Stimulated activated CD4-positive, alpha-beta T cell treated with anti-CD3 and anti-CD28 coated beads, Interleukin-15, amount 100 ng/mL, for 24 hours (primary cell): ENCODE results near the gene CDC123.
A peak's percentile ranks its signal among the peaks of the same experiment; 100 is the strongest.
"Not testable (repeated sequence)": the region's sequence is repeated elsewhere in the genome, so short reads cannot be mapped to it uniquely, and the experiment has no call there.

Source experiments
- DNase-seq: peaks from one replicate; pipeline ENCODE4 v3.0.0-alpha.2; 2020

The CDC123 gene

DNA sequence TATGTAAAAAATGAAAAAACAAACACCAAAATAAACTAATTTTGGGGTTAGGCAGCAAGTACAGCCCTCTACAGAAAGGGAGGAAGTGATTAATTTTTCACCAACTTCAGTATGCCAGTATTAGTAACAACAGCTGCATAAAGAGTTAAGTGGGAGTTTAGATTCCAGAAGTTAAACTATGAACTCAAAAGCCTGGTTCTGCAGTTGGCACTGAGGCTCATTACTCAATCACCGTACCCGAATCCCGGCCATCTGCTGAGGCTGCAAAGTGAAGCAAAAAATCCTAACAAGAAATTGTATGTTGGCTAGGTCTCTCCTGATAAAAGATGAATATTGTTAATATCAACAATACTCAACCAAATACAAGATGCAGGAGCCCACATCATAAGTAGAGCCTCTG, 4.3 kb upstream of the CDC123 start:
- no peak for DNase-seq

DNA sequence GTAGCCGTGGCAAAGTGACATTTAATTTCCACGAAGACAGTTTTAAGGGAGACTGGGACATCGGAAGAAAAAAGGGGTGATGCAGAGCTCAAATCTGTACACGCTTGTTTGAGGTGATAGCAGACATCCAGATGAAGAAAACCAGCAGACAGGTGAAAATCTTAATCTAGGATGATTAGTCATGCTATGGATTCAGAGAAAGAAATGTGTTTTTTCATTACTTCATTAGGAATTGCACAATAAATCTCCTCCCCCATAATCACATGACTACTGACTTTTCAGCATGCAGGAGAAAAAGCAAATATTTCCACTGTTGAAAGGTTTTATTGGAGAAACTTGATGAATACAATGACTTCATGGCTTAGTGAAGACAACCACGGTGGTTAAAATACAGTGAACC, 2.8 kb upstream of the CDC123 start:
- no peak for DNase-seq

DNA sequence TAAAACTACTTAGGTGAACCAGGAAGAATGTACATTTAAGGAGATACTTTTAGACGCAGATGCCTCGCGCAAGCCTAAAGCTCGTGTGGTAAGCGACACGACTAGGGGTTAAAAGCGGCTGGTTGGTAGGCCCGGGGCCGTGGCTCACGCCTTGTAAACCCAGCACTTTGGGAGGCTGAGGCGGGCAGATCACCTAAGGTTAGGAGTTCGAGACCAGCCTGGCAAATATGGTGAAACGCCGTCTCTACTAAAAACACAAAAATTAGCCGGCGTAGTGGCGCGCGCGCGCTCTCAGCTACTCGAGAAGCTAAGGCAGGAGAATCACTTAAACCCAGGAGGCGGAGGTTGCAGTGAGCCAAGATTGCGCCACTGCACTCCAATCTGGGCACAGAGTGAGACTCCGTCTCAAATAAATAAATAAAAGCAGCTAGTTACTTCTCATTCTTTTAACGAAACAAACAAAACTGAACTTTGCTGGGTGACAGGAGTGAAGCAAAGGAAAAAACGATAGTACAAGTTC, 1.2 kb upstream of the CDC123 start:
- peak; percentile 48 for DNase-seq

- no peak for DNase-seq
Observed at GRCh38 chr10:12195281-12195602, 746 bp upstream of the CDC123 start.

DNA sequence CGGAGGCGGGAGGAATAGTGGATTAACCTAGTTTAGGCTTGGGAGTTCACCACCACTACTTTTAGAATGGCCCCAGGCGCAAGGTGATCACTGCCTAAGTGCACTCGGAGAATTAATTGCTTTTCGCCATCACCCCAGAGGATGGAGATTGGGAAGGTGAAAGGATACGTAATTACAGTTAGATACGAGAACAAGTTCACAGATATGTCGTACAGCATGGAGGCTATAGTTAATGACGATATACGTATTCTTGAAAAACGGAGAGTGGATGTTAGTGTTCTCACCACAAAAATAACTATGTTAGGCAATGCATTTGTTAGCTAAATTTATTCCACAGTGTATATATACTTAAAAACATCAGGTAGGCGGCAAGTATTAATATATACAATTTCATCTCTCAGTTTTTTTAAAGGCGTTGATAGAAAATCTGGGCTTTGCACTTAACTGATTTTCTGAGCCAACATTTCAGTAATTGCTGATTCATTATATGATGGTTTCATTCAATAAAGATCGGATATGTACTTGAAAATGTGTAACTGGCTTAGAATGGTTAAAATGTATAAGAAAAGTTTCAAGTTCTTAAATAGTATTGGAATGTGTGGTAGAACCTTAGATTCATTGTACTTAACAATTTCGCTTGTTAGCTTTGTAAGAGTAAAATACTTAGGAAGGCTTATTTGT, 683 bp downstream of the CDC123 start:
- DNase-seq: no peak

GRCh38 chr10:12198156-12198555, 2.2 kb downstream of the CDC123 start:
- DNase-seq: no peak

DNA sequence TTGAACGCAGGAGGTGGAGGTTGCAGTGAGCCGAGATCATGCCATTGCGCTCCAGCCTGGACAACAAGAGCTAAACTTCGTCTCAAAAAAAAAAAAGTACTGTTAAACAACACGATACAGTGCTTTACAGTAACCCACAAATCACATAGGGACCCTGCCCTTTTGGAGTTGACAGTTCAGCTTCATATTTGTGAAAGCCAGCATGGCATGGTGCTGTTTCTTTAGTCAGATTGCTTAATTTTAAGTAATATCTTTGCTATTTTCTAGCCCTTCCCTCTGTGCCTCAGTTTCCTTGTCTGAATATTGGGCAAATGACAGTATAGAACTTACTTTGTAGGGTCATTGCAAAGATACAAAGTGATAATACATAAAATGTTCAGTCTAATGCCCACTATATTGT, 4.9 kb downstream of the CDC123 start:
- DNase-seq: no peak

GRCh38 chr10:12201543-12201942, 5.6 kb downstream of the CDC123 start:
- peak; percentile 12 for DNase-seq

DNA sequence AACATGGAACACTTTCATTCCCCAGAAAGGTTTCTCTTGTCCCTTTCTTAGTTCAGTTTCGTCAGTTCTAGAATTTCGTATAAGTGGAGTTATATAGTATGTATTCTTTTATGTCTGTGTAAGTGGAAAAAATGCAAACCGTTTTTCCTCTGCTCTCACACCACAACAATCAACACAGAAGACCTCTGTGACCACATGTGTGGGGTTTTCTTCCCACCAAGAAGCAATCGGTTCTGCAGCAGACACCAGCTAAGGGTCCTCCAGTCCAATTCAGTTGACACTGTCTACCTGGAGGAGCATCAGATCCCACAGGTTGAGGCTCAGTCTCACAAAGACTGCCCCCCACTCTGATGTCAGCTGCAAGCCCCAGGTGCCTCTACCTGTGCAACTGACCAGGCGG, 6.2 kb downstream of the CDC123 start:
- no peak for DNase-seq

DNA sequence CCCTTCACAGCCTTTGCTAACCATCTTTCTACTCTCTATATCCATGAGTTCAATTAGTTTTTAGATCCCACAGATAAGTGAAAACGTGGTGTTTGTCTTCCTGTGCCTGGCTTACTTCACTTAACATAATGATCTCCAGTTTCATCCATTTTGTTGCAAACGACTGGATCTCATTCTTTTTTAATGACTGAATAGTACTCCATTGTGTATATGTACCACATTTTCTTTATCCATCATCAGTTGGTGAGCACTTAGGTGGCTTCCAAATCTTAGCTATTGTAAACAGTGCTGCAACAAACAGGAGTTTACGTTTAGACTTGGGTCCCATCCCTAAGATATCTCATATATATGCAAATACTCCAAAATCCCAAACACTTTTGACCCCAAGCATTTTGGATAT, 9.1 kb downstream of the CDC123 start:
- DNase-seq: no peak

DNA sequence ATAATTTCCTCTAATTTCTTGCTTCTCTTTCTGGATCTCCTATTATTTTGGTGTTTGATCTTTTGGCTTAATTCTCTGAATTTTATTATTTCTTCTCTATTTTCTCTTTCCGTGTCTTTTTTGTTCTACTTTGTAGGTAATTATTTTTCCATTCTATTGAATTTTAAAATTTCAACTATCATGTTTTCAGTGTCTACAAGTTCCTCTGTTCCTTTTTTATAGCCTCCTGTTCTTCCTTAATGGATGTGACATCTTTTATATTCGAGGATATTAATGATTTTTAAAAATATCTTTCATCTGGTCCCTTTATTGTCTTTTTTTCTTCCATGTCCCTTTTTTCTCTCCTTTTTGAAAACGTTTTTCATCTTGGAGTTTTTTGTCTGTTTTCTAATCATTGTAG, 11.1 kb downstream of the CDC123 start:
- DNase-seq: no peak

GRCh38 chr10:12208460-12208859, 12.5 kb downstream of the CDC123 start:
- no peak for DNase-seq

- DNase-seq: no peak
Observed at GRCh38 chr10:12212454-12212853, 16.5 kb downstream of the CDC123 start.

DNA sequence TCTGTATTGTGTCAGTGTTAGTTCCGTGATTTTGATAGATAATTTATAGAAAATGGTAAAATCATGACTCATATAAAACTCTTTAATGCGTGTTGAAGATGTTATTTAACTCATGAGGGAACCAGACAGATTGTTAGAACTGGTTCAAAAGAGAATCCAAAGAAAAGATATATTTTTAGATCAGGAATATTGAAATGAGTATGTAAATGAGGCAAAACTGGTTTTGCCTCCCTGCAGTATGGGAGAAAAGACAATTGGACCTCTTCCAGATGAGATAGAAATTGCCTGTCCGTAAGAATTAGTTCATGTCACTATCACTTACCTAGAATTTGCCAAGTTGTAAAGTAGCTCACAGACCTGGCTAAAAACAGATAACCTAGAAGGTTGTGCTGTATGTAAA, 17.6 kb downstream of the CDC123 start:
- no peak for DNase-seq

GRCh38 chr10:12214093-12214492, 18.1 kb downstream of the CDC123 start:
- DNase-seq: no peak

DNA sequence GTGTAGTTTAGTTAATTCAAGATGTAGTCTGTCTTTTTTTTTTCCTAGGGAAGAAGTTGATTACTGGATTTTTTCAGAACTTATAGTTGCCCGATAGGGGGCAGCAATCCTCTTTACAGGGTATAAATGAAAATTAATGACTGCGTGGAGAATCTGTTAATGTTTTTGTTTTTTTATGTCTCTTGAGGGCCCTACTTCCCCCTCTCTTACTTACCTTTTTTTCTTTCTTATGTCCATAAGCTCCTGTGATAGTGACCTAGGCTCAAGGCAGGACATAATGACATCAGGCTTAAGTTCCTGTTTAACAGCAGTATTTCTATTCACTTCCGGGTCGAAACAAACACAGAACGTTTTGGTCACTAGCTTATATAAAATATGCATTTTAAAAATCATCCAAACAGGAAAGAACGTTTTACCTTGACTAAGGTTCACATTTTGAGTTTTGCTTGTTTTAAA, 18.8 kb downstream of the CDC123 start:
- peak; percentile 55 for DNase-seq

DNA sequence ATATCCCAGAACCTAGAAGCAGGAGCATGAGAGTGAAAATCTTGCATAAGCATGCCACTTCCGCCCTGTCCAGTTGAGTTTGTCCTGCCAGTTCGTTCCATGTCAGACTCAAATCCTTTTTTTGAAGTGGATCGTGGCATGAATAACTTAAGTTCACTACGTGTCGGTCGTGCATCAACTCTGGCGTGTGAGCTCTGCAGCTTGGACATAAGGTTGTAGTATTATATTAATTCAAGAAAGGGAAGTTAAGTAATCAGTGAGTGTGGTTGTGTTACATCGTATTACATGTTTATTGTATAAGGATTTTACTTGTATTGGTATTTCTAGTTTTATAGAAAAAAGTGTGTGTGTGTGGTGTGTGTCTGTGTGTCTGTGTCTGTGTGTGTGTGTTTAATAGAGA, 23.0 kb downstream of the CDC123 start:
- DNase-seq: no peak

GRCh38 chr10:12221323-12222298, 25.6 kb downstream of the CDC123 start:
- peak; percentile 6 for DNase-seq

- no peak for DNase-seq
Observed at GRCh38 chr10:12225444-12225843, 29.5 kb downstream of the CDC123 start.

GRCh38 chr10:12226438-12226837, 30.4 kb downstream of the CDC123 start:
- DNase-seq: not testable (repeated sequence)

GRCh38 chr10:12228851-12229250, 32.9 kb downstream of the CDC123 start:
- no peak for DNase-seq

GRCh38 chr10:12234687-12235086, 38.7 kb downstream of the CDC123 start:
- DNase-seq: not testable (repeated sequence)

DNA sequence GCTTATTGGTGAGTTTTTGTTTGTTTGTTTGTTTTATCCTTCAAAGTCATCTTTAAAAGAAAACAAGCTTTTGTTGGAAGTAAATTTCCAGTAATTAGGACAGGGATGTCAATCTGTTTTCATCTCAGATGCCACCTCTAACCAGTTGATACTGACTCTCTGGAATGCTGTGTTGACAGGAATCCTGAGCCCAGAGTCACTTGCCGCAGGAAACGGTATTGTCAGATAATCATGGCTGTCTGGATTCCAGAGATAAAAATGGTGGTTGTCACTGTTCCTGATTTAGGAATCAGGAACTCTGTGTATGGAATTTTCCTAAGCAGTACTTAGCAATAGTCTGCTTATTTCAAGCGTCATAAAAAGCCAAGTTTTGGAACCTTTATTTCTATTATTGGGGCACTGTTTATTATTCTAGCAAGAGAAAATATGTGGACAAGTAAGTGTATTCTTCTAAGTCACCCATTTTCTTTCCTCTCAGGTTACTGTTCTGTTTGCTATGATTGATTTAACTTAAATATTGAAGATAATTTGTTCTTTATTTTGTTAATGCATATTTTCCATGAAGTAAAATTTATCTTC, 39.2 kb downstream of the CDC123 start:
- no peak for DNase-seq

- DNase-seq: no peak
Observed at GRCh38 chr10:12235796-12236195, 39.8 kb downstream of the CDC123 start.
